Measurements from ENCODE around the gene BABAM2. TPM values are rescaled to one million over a fixed set of nuclear protein-coding genes. Genes with fewer than 3 reads are reported as not detected.
A peak's percentile ranks its signal among the peaks of the same experiment; 100 is the strongest.

The BABAM2 gene
- total and polyA plus RNA-seq, 7 donors: 22.9 to 52.3 (median 25.2) TPM

DNA sequence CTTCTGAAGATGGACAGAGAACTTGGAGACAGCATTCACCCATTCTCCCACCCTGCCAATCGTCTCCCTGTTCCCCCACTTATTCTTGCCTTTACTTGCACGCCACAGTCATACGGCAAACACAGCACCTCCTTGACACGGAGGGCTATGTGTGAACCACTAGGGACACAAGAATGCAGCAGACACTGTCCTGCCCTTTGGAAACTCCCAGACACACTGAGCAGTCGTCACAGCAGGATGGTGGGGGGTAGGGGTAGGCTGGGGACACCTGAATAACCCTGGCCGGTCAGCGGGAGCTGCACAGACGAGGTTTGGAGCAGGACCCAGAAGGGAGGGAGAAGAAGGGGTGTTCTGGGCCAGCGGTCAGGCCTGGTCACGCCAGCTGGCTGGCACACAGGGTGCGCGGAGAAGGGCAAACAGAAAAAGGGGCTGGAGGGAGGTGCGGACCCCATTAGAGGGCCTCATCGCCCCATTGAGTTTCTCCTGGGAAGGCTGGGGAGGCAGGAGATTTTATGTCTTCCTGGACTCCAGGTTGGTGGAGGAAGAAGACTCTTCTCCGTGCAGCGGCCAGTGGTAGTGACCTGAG, 462.2 kb downstream of the BABAM2 start:
- Histone ChIP-seq H3K4me1 (peaks cover 0 to 39% (median 30%) of the 10 kb centered on the region in 4 donors), H3K27ac (peak overlapping the region in 3 of 4 donors; percentile 23 to 60 (median 41)), H3K36me3 (no peaks in the 10 kb centered on the region), H3K4me3 (no peak overlapping the region), H3K27me3 (no peaks in the 10 kb centered on the region), H3K9me3 (no peaks in the 10 kb centered on the region)
- TF ChIP-seq POLR2A (IDR thresholded peaks at IDR 0.05) (no peak), EP300 (IDR thresholded peaks at IDR 0.05) (no peak), POLR2AphosphoS5 (IDR thresholded peaks at IDR 0.05) (no peak)
- TF ChIP-seq, protein P1, sequence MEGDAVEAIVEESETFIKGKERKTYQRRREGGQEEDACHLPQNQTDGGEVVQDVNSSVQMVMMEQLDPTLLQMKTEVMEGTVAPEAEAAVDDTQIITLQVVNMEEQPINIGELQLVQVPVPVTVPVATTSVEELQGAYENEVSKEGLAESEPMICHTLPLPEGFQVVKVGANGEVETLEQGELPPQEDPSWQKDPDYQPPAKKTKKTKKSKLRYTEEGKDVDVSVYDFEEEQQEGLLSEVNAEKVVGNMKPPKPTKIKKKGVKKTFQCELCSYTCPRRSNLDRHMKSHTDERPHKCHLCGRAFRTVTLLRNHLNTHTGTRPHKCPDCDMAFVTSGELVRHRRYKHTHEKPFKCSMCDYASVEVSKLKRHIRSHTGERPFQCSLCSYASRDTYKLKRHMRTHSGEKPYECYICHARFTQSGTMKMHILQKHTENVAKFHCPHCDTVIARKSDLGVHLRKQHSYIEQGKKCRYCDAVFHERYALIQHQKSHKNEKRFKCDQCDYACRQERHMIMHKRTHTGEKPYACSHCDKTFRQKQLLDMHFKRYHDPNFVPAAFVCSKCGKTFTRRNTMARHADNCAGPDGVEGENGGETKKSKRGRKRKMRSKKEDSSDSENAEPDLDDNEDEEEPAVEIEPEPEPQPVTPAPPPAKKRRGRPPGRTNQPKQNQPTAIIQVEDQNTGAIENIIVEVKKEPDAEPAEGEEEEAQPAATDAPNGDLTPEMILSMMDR (IDR thresholded peaks at IDR 0.05): no peak
- DNase-seq: peak; percentile 51
- WGBS, 2 donors: 84% methylated on average over 16 of the region's 16 CpGs
- intact Hi-C loops (cut with DNase I): no loop called here

DNA sequence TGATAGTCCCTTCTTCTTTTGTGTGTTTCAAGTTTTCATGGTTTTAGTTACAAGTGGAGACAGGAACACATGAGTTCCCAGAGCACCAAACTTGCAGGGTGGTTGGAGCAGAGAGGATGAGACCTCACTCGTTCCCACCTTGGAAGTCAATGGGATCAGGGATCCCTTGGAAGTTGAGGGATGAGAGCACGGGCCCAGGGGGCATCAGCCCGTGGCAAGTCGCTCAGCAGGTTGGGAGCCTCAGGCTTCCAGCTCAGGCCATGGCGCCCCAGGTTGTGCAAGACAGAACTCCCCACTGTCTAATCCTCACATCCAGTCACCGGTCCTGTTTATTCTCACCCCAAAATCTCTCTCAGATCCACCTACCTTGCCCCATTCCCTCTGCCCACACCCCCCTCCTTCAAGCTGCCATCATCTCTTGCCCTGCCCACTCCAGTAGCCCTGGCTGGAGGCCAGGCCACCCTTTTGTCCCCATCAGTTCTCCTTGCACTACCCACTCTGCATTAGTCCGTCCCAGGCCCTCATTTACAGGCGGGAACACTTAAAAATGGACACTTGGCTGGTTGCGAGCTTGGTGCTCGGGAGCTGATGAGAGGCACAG, 464.5 kb downstream of the BABAM2 start:
- TF ChIP-seq POLR2A (IDR thresholded peaks at IDR 0.05): no peak
- Histone ChIP-seq H3K36me3 (no peaks in the 10 kb centered on the region), H3K27ac (peak overlapping the region; percentile 77 to 86 (median 80)), H3K4me1 (peaks cover 0 to 39% (median 30%) of the 10 kb centered on the region in 4 donors), H3K9me3 (no peaks in the 10 kb centered on the region), H3K4me3 (no peak overlapping the region), H3K27me3 (no peaks in the 10 kb centered on the region)
- intact Hi-C loops (cut with DNase I): no loop called here
- WGBS, 2 donors: 92 to 94% methylated on average over 10 of the region's 10 CpGs
- peak; percentile 60 for DNase-seq

DNA sequence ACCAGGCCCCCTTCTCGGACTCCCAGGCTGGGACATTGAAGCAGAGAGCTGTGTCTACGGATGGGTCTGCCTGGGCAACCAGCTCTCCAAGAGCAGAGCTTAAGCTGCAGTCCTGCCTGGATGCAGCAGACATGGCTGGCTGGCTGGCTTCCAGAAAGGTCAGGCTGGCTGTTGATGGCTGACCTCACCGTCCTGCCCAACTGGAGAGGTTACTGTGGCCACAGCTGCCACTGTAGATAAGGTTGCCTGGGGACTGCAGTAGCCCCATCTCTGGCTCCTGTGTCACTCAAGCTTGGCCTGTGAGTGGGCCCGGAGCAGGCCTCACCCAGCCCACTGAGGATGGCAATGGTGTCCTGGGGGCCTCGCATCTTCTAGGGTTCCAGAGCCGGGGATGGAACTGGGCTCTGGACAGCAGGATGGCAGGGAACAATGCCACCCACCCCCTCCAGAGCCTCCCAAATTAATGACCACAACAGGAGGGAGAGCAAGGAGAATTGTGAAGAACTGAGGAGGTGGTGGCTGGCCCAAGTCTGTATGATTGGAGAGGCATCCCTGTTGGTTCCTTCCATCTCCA, 465.1 kb downstream of the BABAM2 start:
- no peak for TF ChIP-seq POLR2A (IDR thresholded peaks at IDR 0.05)
- TF ChIP-seq, protein P1 (IDR thresholded peaks at IDR 0.05): no peak
- TF ChIP-seq POLR2AphosphoS5 (IDR thresholded peaks at IDR 0.05): no peak
- TF ChIP-seq EP300 (IDR thresholded peaks at IDR 0.05): no peak
- Histone ChIP-seq H3K36me3 (no peaks in the 10 kb centered on the region), H3K9me3 (no peaks in the 10 kb centered on the region), H3K4me3 (no peak overlapping the region), H3K27me3 (no peaks in the 10 kb centered on the region), H3K27ac (peak overlapping the region; percentile 77 to 86 (median 80)), H3K4me1 (peaks cover 0 to 39% (median 30%) of the 10 kb centered on the region in 4 donors)
- intact Hi-C loops (cut with DNase I): loop anchor here (2.0 kb wide), 1 partner anchor 31 kb away; no protein-coding TSS in a partner anchor
- 87% methylated on average over 6 of the region's 6 CpGs for WGBS, 2 donors
- DNase-seq: peak; percentile 82

DNA sequence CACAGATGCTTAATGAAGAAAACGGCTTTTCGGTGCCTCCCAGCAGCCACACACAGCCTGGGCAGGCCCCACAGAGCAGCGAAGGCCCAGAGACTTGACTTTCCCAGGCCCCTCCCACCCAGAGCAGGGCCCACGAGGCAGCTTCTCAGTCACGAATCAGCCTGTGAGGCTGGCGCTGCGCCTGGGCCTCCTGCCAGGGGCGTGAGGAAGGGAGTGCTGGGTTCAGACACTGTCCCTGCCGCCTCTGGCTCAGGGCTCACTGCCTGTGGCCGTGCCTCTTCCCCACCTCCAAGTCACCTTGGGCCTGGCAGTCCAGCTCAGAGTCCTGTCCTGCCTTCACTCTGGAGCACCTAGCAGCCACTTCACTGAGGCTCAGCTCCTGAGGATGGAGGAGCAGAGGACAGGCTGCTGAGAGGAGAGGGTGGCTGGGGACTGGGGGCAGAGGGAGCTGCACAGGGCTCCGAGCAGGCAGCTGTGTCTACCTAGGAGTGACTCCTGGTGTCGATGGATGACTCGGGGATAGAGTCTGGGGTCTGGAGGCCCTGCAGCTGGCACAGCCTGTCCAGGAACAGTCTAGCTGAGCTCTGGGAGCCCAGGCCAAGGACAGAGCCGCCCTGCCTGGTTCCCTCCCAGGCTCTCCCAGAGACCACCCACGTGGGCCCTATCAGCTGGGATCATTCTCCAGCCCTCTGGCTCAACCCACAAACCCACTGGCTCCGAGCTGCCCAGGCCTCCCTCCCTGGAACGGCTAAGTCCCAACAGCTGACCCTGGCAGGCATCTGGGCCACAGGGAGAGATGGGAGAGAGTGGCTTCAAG, 465.8 kb downstream of the BABAM2 start:
- Histone ChIP-seq H3K27ac (peak overlapping the region; percentile 77 to 86 (median 80)), H3K4me3 (no peak overlapping the region), H3K36me3 (no peaks in the 10 kb centered on the region), H3K27me3 (no peaks in the 10 kb centered on the region), H3K9me3 (no peaks in the 10 kb centered on the region), H3K4me1 (peaks cover 0 to 39% (median 30%) of the 10 kb centered on the region in 4 donors)
- peak; percentile 97 for DNase-seq
- 27 to 53% methylated on average over 17 of the region's 17 CpGs for WGBS, 2 donors
- TF ChIP-seq EP300 (IDR thresholded peaks at IDR 0.05) (peak in 1 of 4 donors; percentile 35), POLR2A (IDR thresholded peaks at IDR 0.05) (no peak), POLR2AphosphoS5 (IDR thresholded peaks at IDR 0.05) (peak; percentile 64 to 74 (median 70))
- intact Hi-C loops (cut with DNase I): loop anchor here (2.0 kb wide), 1 partner anchor 30 kb away; no protein-coding TSS in a partner anchor

DNA sequence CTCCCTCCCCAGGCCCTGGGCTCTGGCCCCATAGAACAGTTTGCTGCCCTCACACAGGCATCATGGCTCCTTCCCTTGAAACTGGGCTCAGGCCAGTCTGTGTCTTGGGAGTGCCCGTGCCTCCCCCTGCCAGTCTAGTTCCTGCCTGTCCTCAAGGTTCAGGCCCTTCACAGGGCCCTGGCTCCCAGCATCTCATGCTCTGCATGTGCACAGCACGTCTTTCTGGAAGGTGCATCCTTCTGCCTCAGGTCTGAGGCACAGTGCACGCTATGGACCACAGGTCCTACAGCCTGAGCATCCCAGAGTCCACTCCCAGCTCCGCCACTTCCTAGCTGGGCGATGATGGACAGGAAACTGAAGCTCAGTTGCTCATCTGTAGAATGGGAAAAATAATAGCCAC, 466.5 kb downstream of the BABAM2 start:
- Histone ChIP-seq H3K27me3 (no peaks in the 10 kb centered on the region), H3K4me1 (peaks cover 0 to 32% (median 26%) of the 10 kb centered on the region in 4 donors), H3K36me3 (no peaks in the 10 kb centered on the region), H3K9me3 (no peaks in the 10 kb centered on the region), H3K4me3 (no peak overlapping the region), H3K27ac (peak overlapping the region; percentile 77 to 86 (median 80))
- no peak for DNase-seq
- TF ChIP-seq EP300 (IDR thresholded peaks at IDR 0.05) (no peak), POLR2A (IDR thresholded peaks at IDR 0.05) (no peak), POLR2AphosphoS5 (IDR thresholded peaks at IDR 0.05) (no peak)
- TF ChIP-seq, protein P1 (IDR thresholded peaks at IDR 0.05): no peak
- intact Hi-C loops (cut with DNase I): loop anchor here (2.0 kb wide), 1 partner anchor 30 kb away; no protein-coding TSS in a partner anchor
- 93% methylated on average over 5 of the region's 5 CpGs for WGBS, 2 donors

Measured in sigmoid colon (tissue), 7 donors.